Measurements from ENCODE around the gene INTS3. TPM values are rescaled to one million over a fixed set of nuclear protein-coding genes. Genes with fewer than 3 reads are reported as not detected.

The INTS3 gene
- total and polyA plus RNA-seq, 2 donors (not counting 3 experiments of a cell fraction or from before 2014, with no cell fraction given): 61.9 to 63.1 TPM

DNA sequence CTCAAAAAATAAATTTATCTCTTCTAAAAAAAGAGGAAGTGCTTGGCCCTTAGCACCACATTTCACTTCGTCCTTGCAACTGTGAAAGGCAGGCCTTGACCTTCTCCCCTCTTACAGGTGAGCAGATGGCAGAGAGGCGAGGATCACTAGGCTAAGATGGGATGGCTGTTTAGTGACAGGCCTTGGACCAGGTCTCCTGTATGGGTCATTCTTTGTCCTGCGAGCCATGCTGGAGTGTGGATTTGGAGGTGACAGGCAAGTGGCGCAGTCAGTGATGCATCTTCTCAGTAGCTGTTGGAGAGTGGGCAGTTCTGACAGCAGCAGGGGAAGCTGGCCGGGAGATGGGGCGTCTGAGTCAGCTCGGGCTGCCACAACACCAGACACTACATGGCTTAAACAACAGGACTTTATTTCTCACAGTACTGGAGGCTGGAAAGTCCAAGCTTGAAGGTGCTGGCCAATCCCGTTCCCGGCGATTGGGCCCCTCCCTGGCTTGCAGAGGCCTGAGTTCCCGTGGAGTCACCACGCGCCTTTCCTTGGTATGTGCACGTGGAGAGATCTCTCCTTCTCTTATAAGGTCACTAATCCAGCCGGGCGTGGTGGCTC is 63.9 kb downstream of the INTS3 start:
- H3K27me3 ChIP-seq (ENCODE audit: control insufficient read depth in 2 of 2, insufficient read depth in 2 of 2, low read length in 2 of 2): no peaks in the 10 kb centered on the region
- no peaks in the 10 kb centered on the region for H3K79me2 ChIP-seq (ENCODE audit: control insufficient read depth, insufficient read depth, low read length)
- no peak overlapping the region for H3K9ac ChIP-seq (replicated peaks; ENCODE audit: extremely low read depth, insufficient read depth, low read length)
- BruUV-seq (replicated peaks): no TSS peak
- no peak overlapping the region for H3K27ac ChIP-seq (ENCODE audit: insufficient read depth, low read depth, low read length)
- intact Hi-C loops (cut with micrococcal nuclease): no loop called here
- H3K36me3 ChIP-seq (ENCODE audit: control insufficient read depth in 2 of 2, extremely low read depth in 1 of 2, insufficient read depth in 2 of 2, low read length in 2 of 2): no peaks in the 10 kb centered on the region
- H2AFZ ChIP-seq (ENCODE audit: low read depth, low read length): no peak overlapping the region
- no peak overlapping the region for H3K4me2 ChIP-seq (ENCODE audit: insufficient read depth, low read length)
- no peak overlapping the region for H3K4me3 ChIP-seq (replicated peaks in 1 of 3; ENCODE audit: insufficient read depth in 1 of 3, low read depth in 1 of 3, low read length in 3 of 3)
- no peaks in the 10 kb centered on the region for H3K9me3 ChIP-seq (replicated peaks; ENCODE audit: control insufficient read depth, insufficient read depth, low read length)
- H3K9me1 ChIP-seq (replicated peaks; ENCODE audit: control insufficient read depth, extremely low read depth, insufficient read depth, low read length): no peaks in the 10 kb centered on the region
- peaks cover 14% of the 10 kb centered on the region for H3K4me1 ChIP-seq (ENCODE audit: control insufficient read depth, extremely low read depth, insufficient read depth, low read length)
- dilution Hi-C loops (cut with MboI; ENCODE audit: extremely low pct_ligation_motif_present, low sequenced_read_pairs): no loop called here
- DNase-seq (ENCODE audit: low read depth, low spot score) (no peak), FAIRE-seq (no peak)
- TF ChIP-seq MYC (IDR thresholded peaks at IDR 0.05; ENCODE audit: low read depth, low read length) (no peak), EZH2 (IDR thresholded peaks at IDR 0.05; ENCODE audit: borderline replicate concordance, low read depth, low read length, severe bottlenecking) (no peak), JUN (IDR thresholded peaks at IDR 0.05; ENCODE audit: borderline replicate concordance, insufficient read depth, insufficient read length, low read depth) (no peak), FOS (IDR thresholded peaks at IDR 0.05; ENCODE audit: borderline replicate concordance, insufficient read depth, low read length) (no peak), GATA2 (IDR thresholded peaks at IDR 0.05; ENCODE audit: insufficient read depth, insufficient read length, low read depth, low read length) (no peak), POLR2AphosphoS5 (IDR thresholded peaks at IDR 0.05; ENCODE audit: insufficient read depth, low read depth, low read length) (no peak), POLR2A (IDR thresholded peaks at IDR 0.05; ENCODE audit: low read depth, low read length) (no peak)
- TF ChIP-seq, protein P1, sequence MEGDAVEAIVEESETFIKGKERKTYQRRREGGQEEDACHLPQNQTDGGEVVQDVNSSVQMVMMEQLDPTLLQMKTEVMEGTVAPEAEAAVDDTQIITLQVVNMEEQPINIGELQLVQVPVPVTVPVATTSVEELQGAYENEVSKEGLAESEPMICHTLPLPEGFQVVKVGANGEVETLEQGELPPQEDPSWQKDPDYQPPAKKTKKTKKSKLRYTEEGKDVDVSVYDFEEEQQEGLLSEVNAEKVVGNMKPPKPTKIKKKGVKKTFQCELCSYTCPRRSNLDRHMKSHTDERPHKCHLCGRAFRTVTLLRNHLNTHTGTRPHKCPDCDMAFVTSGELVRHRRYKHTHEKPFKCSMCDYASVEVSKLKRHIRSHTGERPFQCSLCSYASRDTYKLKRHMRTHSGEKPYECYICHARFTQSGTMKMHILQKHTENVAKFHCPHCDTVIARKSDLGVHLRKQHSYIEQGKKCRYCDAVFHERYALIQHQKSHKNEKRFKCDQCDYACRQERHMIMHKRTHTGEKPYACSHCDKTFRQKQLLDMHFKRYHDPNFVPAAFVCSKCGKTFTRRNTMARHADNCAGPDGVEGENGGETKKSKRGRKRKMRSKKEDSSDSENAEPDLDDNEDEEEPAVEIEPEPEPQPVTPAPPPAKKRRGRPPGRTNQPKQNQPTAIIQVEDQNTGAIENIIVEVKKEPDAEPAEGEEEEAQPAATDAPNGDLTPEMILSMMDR (IDR thresholded peaks at IDR 0.05; ENCODE audit: extremely low read depth in 1 of 2, insufficient read depth in 1 of 2, low read depth in 1 of 2, low read length in 2 of 2): no peak
- TF ChIP-seq, protein P2, sequence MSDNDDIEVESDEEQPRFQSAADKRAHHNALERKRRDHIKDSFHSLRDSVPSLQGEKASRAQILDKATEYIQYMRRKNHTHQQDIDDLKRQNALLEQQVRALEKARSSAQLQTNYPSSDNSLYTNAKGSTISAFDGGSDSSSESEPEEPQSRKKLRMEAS (IDR thresholded peaks at IDR 0.05; ENCODE audit: insufficient read depth, insufficient read length): no peak
- no peaks in the 10 kb centered on the region for H4K20me1 ChIP-seq (replicated peaks; ENCODE audit: control insufficient read depth, extremely low read depth, insufficient read depth, low read length)
- ChIA-PET POLR2A (no interaction called here), CTCF (interaction anchor here (1.0 kb wide), 1 partner anchor 195 kb away, joined by 4 read pairs; no protein-coding TSS in a partner anchor)
